Fibroblast of lung (primary cell): Measurements from ENCODE around the gene GSTM3. TPM values are rescaled to one million over a fixed set of nuclear protein-coding genes. Genes with fewer than 3 reads are reported as not detected.
"Not testable (repeated sequence)": the region's sequence is repeated elsewhere in the genome, so short reads cannot be mapped to it uniquely, and the experiment has no call there.

Experiments
- DNase-seq, 2 donors: peaks; one replicate each; pipeline versions ENCODE4 v3.0.0 to v3.0.0-alpha.2; 2010; ENCODE audit warnings: low read depth in 2 of 2
- H2AFZ ChIP-seq: 2 replicates; pipeline ENCODE4 v1.5.1; 2012; ENCODE audit warnings: low read length, control low read depth, inconsistent platforms
- H3K27ac ChIP-seq: 2 replicates; pipeline ENCODE4 v1.5.1; 2011; ENCODE audit warnings: low read length, control low read depth; ENCODE audit not compliant: insufficient read depth
- H3K27me3 ChIP-seq: 2 replicates; pipeline ENCODE4 v1.5.1; 2011; ENCODE audit warnings: mild to moderate bottlenecking, low read length; ENCODE audit not compliant: control insufficient read depth, insufficient read depth
- H3K36me3 ChIP-seq: 2 replicates; pipeline ENCODE4 v1.5.1; 2011; ENCODE audit warnings: low read length; ENCODE audit not compliant: control insufficient read depth, insufficient read depth
- H3K4me1 ChIP-seq: 2 replicates; pipeline ENCODE4 v1.5.1; 2011; ENCODE audit warnings: low read length; ENCODE audit not compliant: control insufficient read depth, insufficient read depth; ENCODE audit errors: extremely low read depth
- H3K4me2 ChIP-seq: 2 replicates; pipeline ENCODE4 v1.5.1; 2011; ENCODE audit warnings: low read length, control low read depth; ENCODE audit not compliant: insufficient read depth; ENCODE audit errors: extremely low read depth
- H3K4me3 ChIP-seq, 4 experiments: fragments of 200-600 bp in 1 of 4; sonication (generic) in 1 of 4; replicated peaks in 1 of 4; 2 replicates each; pipeline ENCODE4 v1.5.1; 2011 to 2016; ENCODE audit warnings: low read length in 4 of 4, low read depth in 3 of 4, mild to moderate bottlenecking in 3 of 4, control low read depth in 2 of 4, inconsistent platforms in 1 of 4, mixed read lengths in 1 of 4; ENCODE audit not compliant: insufficient read depth in 1 of 4; ENCODE audit errors: control extremely low read depth in 1 of 4
- H3K79me2 ChIP-seq: 2 replicates; pipeline ENCODE4 v1.5.1; 2012; ENCODE audit warnings: mild to moderate bottlenecking, low read length, inconsistent platforms; ENCODE audit not compliant: control insufficient read depth, insufficient read depth
- H3K9ac ChIP-seq: 2 replicates; pipeline ENCODE4 v1.5.1; 2011; ENCODE audit warnings: mild to moderate bottlenecking, low read length, control low read depth; ENCODE audit not compliant: insufficient read depth
- H3K9me3 ChIP-seq: 2 replicates; pipeline ENCODE4 v1.5.1; 2012; ENCODE audit warnings: low read depth, low read length; ENCODE audit not compliant: control insufficient read depth, insufficient read depth
- H4K20me1 ChIP-seq: 2 replicates; pipeline ENCODE4 v1.5.1; 2011; ENCODE audit warnings: low read length; ENCODE audit not compliant: control insufficient read depth, insufficient read depth; ENCODE audit errors: extremely low read depth
- polyA plus RNA-seq, 2 donors: library from polyadenylated mRNA; depleted of rRNA in 1 of 2; stranded (reverse) in 1 of 2; unstranded in 1 of 2; fragments of >200 nt; gene quantifications; 2 replicates each; pipeline ENCODE4 v1.2.1, GENCODE V29; 2011 to 2012; ENCODE audit warnings: missing spikeins in 1 of 2
- total RNA-seq: library from RNA; depleted of rRNA; stranded (reverse); fragments of >200 nt; gene quantifications from 2 replicates; pipeline ENCODE4 v1.2.1, GENCODE V29; 2014

GSTM3 gene
- total and polyA plus RNA-seq, 2 donors (not counting 1 experiment from before 2014, with no cell fraction given), result 51.4 to 207 TPM

DNA sequence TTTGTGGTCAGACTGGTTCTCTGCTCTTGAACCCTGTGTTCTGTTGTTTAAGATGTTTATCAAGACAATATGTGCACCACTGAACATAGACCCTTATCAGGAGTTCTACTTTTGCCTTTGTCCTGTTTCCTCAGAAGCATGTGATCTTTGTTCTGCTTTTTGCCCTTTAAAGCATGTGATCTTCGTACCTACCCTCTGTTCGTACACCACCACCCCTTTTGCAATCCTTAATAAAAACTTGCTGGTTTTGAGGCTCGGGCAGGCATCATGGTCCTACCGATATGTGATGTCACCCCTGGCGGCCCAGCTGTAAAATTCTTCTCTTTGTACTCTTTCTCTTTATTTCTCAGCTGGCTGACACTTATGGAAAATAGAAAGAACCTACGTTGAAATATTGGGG is 56.1 kb downstream of the GSTM3 start:
- H3K36me3 ChIP-seq, H3K9me3 ChIP-seq, H3K9ac ChIP-seq, H4K20me1 ChIP-seq, H3K4me3 ChIP-seq, H3K27me3 ChIP-seq, DNase-seq, H3K79me2 ChIP-seq, H3K4me2 ChIP-seq, H3K4me1 ChIP-seq, H2AFZ ChIP-seq, H3K27ac ChIP-seq: not testable (repeated sequence)

Other genes starting within 250 kb of the GSTM3 start
- 5.1 and 6.6 TPM in 2 replicates for gene CYB561D1, start 246.9 kb downstream of the GSTM3 start, total RNA-seq
- gene CYB561D1, start 246.9 kb downstream of the GSTM3 start, polyA plus RNA-seq, result 4.7 and 5.1 TPM in 2 replicates
- gene AMIGO1, start 231.3 kb downstream of the GSTM3 start, total RNA-seq, result 1.8 and 2.5 TPM in 2 replicates
- 0.40 and 0.57 TPM in 2 replicates for gene AMIGO1, start 231.3 kb downstream of the GSTM3 start, polyA plus RNA-seq
- gene GPR61, start 201.2 kb downstream of the GSTM3 start, total RNA-seq, result 0.26 TPM in 1 of 2 replicates, not detected in the other
- gene GPR61, start 201.2 kb downstream of the GSTM3 start, polyA plus RNA-seq, result 0.01 TPM in 1 of 2 replicates, not detected in the other
- gene GNAI3, start 192.4 kb downstream of the GSTM3 start, total RNA-seq, result 10.3 and 11.4 TPM in 2 replicates
- 12.9 and 14.4 TPM in 2 replicates for gene GNAI3, start 192.4 kb downstream of the GSTM3 start, polyA plus RNA-seq
- gene GNAT2, start 121.4 kb downstream of the GSTM3 start, total RNA-seq, result under 0.01 and 0.17 TPM in 2 replicates
- 0.22 and 0.35 TPM in 2 replicates for gene GNAT2, start 121.4 kb downstream of the GSTM3 start, polyA plus RNA-seq
- 40.6 and 51.9 TPM in 2 replicates for gene AMPD2, start 121.2 kb downstream of the GSTM3 start, total RNA-seq
- gene AMPD2, start 121.2 kb downstream of the GSTM3 start, polyA plus RNA-seq, result 23.0 and 31.1 TPM in 2 replicates
- 10.5 and 17.7 TPM in 2 replicates for gene GSTM4, start 84.9 kb downstream of the GSTM3 start, total RNA-seq
- 30.5 and 30.8 TPM in 2 replicates for gene GSTM4, start 84.9 kb downstream of the GSTM3 start, polyA plus RNA-seq
- gene GSTM2, start 73.0 kb downstream of the GSTM3 start, total RNA-seq, result 21.1 and 28.2 TPM in 2 replicates
- gene GSTM2, start 73.0 kb downstream of the GSTM3 start, polyA plus RNA-seq, result 67.7 and 71.1 TPM in 2 replicates
- 14.4 TPM in 1 of 2 replicates, not detected in the other for gene GSTM1, start 53.2 kb downstream of the GSTM3 start, total RNA-seq
- gene GSTM1, start 53.2 kb downstream of the GSTM3 start, polyA plus RNA-seq, result 0.55 and 38.0 TPM in 2 replicates
- gene GSTM5, start 28.8 kb downstream of the GSTM3 start, total RNA-seq, result 16.4 and 21.6 TPM in 2 replicates
- gene GSTM5, start 28.8 kb downstream of the GSTM3 start, polyA plus RNA-seq, result 6.1 and 7.5 TPM in 2 replicates
- gene EPS8L3, start 22.9 kb upstream of the GSTM3 start, total RNA-seq, result not detected in 2 replicates
- gene EPS8L3, start 22.9 kb upstream of the GSTM3 start, polyA plus RNA-seq, result not detected in 2 replicates
- gene CSF1, start 169.8 kb upstream of the GSTM3 start, total RNA-seq, result 29.0 and 48.9 TPM in 2 replicates
- gene CSF1, start 169.8 kb upstream of the GSTM3 start, polyA plus RNA-seq, result 28.6 and 40.4 TPM in 2 replicates
- gene AHCYL1, start 243.7 kb upstream of the GSTM3 start, total RNA-seq, result 60.1 and 70.5 TPM in 2 replicates
- 73.4 and 83.3 TPM in 2 replicates for gene AHCYL1, start 243.7 kb upstream of the GSTM3 start, polyA plus RNA-seq